GM12875 (cell line): Measurements from ENCODE around the gene BYSL.

Experiments
- H3K4me3 ChIP-seq: one replicate; pipeline ENCODE4 v1.5.1; 2011; ENCODE audit warnings: low read depth, low read length, control low read depth
- CTCF ChIP-seq: IDR thresholded peaks from 2 replicates; pipeline ENCODE4 v1.5.1; 2011; ENCODE audit warnings: low read depth, mild to moderate bottlenecking, control low read depth, inconsistent platforms, low read length, moderate library complexity, borderline replicate concordance; ENCODE audit not compliant: insufficient read depth

Gene BYSL

GRCh38 chr6:41957117-41957516 lies 35.8 kb downstream of the BYSL start:
- H3K4me3 ChIP-seq: no peak overlapping the region
- no peak for TF ChIP-seq CTCF

GRCh38 chr6:41958022-41958856 lies 36.9 kb downstream of the BYSL start:
- no peak overlapping the region for H3K4me3 ChIP-seq
- no peak for TF ChIP-seq CTCF

GRCh38 chr6:41960028-41960427 lies 38.7 kb downstream of the BYSL start:
- no peak overlapping the region for H3K4me3 ChIP-seq
- no peak for TF ChIP-seq CTCF

GRCh38 chr6:41963371-41963770 lies 42.1 kb downstream of the BYSL start:
- H3K4me3 ChIP-seq: no peak overlapping the region
- TF ChIP-seq CTCF: no peak

- no peak for TF ChIP-seq CTCF
- H3K4me3 ChIP-seq: no peak overlapping the region
Observed at GRCh38 chr6:41964201-41964887, 43.0 kb downstream of the BYSL start.

- TF ChIP-seq CTCF: no peak
- H3K4me3 ChIP-seq: no peak overlapping the region
Observed at GRCh38 chr6:41965429-41966213, 44.3 kb downstream of the BYSL start.
